SK-N-SH treated with all-trans-retinoic acid at 6 μM for 48 hours (cell line): ENCODE data around the gene ADM5.

Experiments
- ATAC-seq: fragments of 200-7000 bp; cut with Tn5 transposase; 3 replicates; pipeline ENCODE4 v1.9.1; 2020; ENCODE audit warnings: mild to moderate bottlenecking, moderate library complexity
- ARNTL ChIP-seq: fragments of 450-650 bp; formaldehyde crosslinking; IDR thresholded peaks from 2 replicates; pipeline ENCODE4 v1.5.0; 2020; ENCODE audit warnings: low read depth, mild to moderate bottlenecking, moderate library complexity, borderline replicate concordance
- BACH2 ChIP-seq: fragments of 250-450 bp; sonication (Bioruptor Pico); IDR thresholded peaks from 2 replicates; pipeline ENCODE4 v1.9.0; 2021; ENCODE audit warnings: mild to moderate bottlenecking, borderline replicate concordance
- CREB5 ChIP-seq: fragments of 250-450 bp; sonication (Bioruptor Pico); IDR thresholded peaks from 2 replicates; pipeline ENCODE4 v1.5.1; 2020; ENCODE audit warnings: low read depth, mild to moderate bottlenecking, moderate library complexity
- CSDC2 ChIP-seq: fragments of 250-450 bp; sonication (Bioruptor Pico); IDR thresholded peaks from 2 replicates; pipeline ENCODE4 v1.5.0; 2020; ENCODE audit warnings: mild to moderate bottlenecking, moderate library complexity
- ESRRG ChIP-seq: fragments of 250-450 bp; sonication (Bioruptor Pico); IDR thresholded peaks from 2 replicates; pipeline ENCODE4 v1.6.1; 2021; ENCODE audit warnings: mild to moderate bottlenecking
- GLIS3 ChIP-seq: fragments of 250-450 bp; sonication (Bioruptor Pico); IDR thresholded peaks from 2 replicates; pipeline ENCODE4 v1.5.0; 2020; ENCODE audit warnings: mild to moderate bottlenecking, moderate library complexity
- ISL1 ChIP-seq: fragments of 250-450 bp; sonication (Bioruptor Pico); IDR thresholded peaks from 2 replicates; pipeline ENCODE4 v2.1.2; 2022; ENCODE audit warnings: mild to moderate bottlenecking, moderate library complexity
- OSR1 ChIP-seq: fragments of 250-450 bp; sonication (Bioruptor Pico); IDR thresholded peaks from 2 replicates; pipeline ENCODE4 v1.8.0; 2022; ENCODE audit warnings: moderate library complexity, mild to moderate bottlenecking, inconsistent platforms
- PATZ1 ChIP-seq: fragments of 250-450 bp; sonication (Bioruptor Pico); IDR thresholded peaks from 2 replicates; pipeline ENCODE4 v1.8.0; 2020; ENCODE audit warnings: mild to moderate bottlenecking, moderate library complexity, borderline replicate concordance
- POU6F1 ChIP-seq: fragments of 250-450 bp; sonication (Bioruptor Pico); IDR thresholded peaks from 2 replicates; pipeline ENCODE4 v1.8.0; 2021; ENCODE audit warnings: low read depth, mild to moderate bottlenecking, moderate library complexity, borderline replicate concordance
- PPARA ChIP-seq: fragments of 250-450 bp; sonication (Bioruptor Pico); IDR thresholded peaks from 2 replicates; pipeline ENCODE4 v1.5.0; 2020; ENCODE audit warnings: mild to moderate bottlenecking, borderline replicate concordance
- RARB ChIP-seq: fragments of 250-450 bp; sonication (Bioruptor Pico); IDR thresholded peaks from 2 replicates; pipeline ENCODE4 v1.8.0; 2021; ENCODE audit warnings: mild to moderate bottlenecking, moderate library complexity
- TCF4 ChIP-seq: fragments of 250-450 bp; sonication (Bioruptor Pico); IDR thresholded peaks from 2 replicates; pipeline ENCODE4 v1.8.0; 2021; ENCODE audit warnings: mild to moderate bottlenecking, moderate library complexity, borderline replicate concordance
- TSHZ2 ChIP-seq: fragments of 250-450 bp; sonication (Bioruptor Pico); IDR thresholded peaks from 2 replicates; pipeline ENCODE4 v1.5.0; 2020; ENCODE audit warnings: mild to moderate bottlenecking, moderate library complexity
- ZC3H10 ChIP-seq: fragments of 250-450 bp; sonication (Bioruptor Pico); IDR thresholded peaks from 2 replicates; pipeline ENCODE4 v1.5.1; 2021; ENCODE audit warnings: mild to moderate bottlenecking, moderate library complexity
- ZNF565 ChIP-seq: fragments of 450-650 bp; formaldehyde crosslinking; conservative IDR thresholded peaks from 2 replicates; pipeline ENCODE4 v1.5.0; 2020; ENCODE audit warnings: low read depth, mild to moderate bottlenecking, moderate library complexity
- ZNF70 ChIP-seq: fragments of 450-650 bp; formaldehyde crosslinking; IDR thresholded peaks from 2 replicates; pipeline ENCODE4 v1.5.0; 2020; ENCODE audit warnings: mild to moderate bottlenecking, moderate library complexity

The ADM5 gene

GRCh38 chr19:49699364-49699763 lies 10.0 kb downstream of the ADM5 start (continued):
- no peak for TF ChIP-seq TSHZ2 (CRISPR knock-in tag)

GRCh38 chr19:49700563-49700962 lies 11.2 kb downstream of the ADM5 start:
- ATAC-seq, result no peak; the same call in 1 of the 3 replicates
- no peak for TF ChIP-seq ISL1 (CRISPR knock-in tag)
- TF ChIP-seq ZNF70 (CRISPR knock-in tag), result no peak

- ATAC-seq, result no peak
- TF ChIP-seq CSDC2 (no peak), ZC3H10 (no peak), ISL1 (CRISPR knock-in tag) (no peak), CREB5 (CRISPR knock-in tag) (no peak), ESRRG (CRISPR knock-in tag) (no peak), OSR1 (CRISPR knock-in tag) (no peak), TCF4 (CRISPR knock-in tag) (no peak)
Measured at GRCh38 chr19:49701271-49701786, 11.9 kb downstream of the ADM5 start.

- ATAC-seq, result no peak
- no peak for TF ChIP-seq POU6F1 (CRISPR knock-in tag)
- TF ChIP-seq GLIS3 (CRISPR knock-in tag), result no peak
- no peak for TF ChIP-seq PPARA
- no peak for TF ChIP-seq ISL1 (CRISPR knock-in tag)
- TF ChIP-seq RARB (CRISPR knock-in tag), result no peak
- TF ChIP-seq TSHZ2 (CRISPR knock-in tag), result no peak
- TF ChIP-seq, all 23 proteins: peak for 0
Measured at GRCh38 chr19:49704888-49705642, 15.7 kb downstream of the ADM5 start.

GRCh38 chr19:49705919-49706318 lies 16.5 kb downstream of the ADM5 start:
- no peak for ATAC-seq
- no peak for TF ChIP-seq BACH2 (CRISPR knock-in tag)
- no peak for TF ChIP-seq ARNTL (CRISPR knock-in tag)
- TF ChIP-seq GLIS3 (CRISPR knock-in tag), result no peak
- TF ChIP-seq ZNF565 (CRISPR knock-in tag), result no peak
- no peak for TF ChIP-seq CREB5 (CRISPR knock-in tag)
- TF ChIP-seq PATZ1 (CRISPR knock-in tag), result no peak
